Epidermal melanocyte (primary cell): ENCODE measurements around the gene MOBP.
"Not testable (repeated sequence)": the region's sequence is repeated elsewhere in the genome, so short reads cannot be mapped to it uniquely, and the experiment has no call there.

Source experiments
- DNase-seq: peaks from one replicate; pipeline ENCODE4 v3.0.0; 2011; ENCODE audit warnings: low spot score; ENCODE audit not compliant: insufficient read length

MOBP gene

DNA sequence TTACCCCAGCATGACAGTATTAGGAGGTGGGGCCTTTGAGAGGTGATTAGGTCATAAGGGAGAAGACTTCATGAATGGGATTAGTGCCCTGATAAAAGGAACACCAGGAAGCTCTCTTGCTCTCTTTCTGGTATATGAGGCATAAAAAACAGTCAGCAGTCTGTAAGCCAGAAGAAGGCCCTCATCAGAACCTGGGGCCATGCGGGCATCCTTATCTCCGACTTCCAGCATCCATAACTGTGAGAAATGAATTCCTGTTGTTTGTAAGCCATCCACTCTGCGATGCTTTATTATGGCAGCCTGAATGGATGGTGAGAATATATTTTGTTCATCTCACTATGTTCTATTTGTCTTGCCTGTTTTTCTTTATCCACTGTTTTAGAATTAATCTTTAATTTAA, 17.7 kb upstream of the MOBP start:
- DNase-seq = no peak

DNA sequence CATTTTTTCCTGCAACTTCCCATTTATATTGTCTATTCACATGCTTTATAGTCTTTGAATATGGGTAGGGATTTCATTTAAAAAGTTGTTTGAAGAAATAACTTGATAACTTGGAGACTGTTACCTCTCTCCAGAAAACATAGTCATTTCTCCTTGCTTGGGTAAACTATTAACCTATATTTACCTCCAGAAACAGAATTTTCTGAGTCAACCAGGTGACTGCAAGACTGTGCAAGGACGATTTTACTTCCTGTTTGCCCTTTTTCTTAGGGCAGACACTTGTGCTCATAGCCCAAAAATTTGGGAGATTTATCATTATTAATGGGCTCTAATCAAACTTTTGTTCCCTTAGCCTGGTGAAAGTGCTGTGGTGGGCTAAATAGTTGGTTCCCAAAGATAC, 14.3 kb upstream of the MOBP start:
- no peak for DNase-seq

DNA sequence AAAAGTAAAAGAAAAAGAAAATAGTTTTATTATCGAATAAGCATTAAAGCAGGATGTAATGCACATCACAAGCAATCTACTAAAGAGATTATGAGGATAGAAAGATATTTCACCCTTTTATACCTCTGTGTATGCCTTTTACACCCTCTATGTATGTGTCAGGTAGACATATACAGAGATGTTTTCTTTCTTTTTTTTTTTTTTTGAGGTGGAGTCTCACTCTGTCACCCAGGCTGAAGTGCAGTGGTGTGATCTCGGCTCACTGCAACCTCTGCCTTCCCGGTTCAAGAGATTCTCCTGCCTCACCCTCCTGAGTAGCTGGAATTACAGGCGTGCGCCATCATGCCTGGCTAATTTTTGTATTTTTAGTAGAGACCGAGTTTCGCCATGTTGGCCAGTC, 13.6 kb upstream of the MOBP start:
- DNase-seq = not testable (repeated sequence)

DNA sequence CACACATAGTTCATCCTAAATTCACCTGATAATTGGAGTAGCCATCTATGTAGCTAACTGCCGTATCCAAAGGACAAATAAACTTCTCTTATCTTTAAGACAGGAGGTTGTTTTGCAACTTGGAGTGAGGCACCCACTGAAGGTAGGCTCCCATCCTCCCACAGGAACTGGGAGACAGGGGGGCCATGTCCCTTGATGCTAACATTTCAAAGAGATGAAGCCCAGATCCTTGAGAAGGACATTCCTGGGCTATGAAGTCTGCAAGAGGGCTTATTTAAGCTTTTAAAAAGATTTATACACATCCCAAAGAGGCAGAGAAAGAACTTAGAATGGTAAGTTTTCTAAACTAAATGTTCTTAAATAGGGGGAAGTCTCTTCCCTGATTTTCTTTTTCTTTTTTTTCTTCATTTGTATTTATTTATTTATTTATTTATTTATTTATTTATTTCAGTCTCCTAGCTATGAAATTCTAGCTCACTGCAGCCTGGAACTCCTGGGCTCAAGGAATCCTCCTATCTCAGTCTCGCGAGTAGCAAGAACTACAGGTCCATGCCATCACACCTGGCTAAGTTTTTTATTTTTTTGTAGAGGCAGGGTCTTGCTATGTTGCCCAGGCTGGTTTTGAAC, 12.8 kb upstream of the MOBP start:
- no peak for DNase-seq

DNA sequence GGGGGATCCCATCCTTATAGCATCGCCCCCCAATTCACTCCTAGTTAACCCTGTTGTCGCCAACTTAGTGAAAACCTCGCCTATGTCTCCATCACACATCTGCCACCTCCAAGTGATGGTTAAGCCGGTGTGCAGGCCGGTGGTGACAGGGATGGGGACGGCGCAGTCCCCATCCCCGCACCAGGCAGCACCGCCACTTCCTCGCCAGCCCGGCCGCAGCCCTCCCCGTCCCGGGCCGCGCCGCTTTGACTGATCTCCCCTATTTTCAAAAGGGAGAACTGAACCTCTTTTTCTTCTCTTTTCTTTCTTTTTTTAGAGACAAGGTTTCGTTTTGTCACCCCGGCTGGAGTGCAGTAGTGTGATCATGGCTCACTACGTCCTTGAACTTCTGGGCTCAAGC, 11.3 kb upstream of the MOBP start:
- no peak for DNase-seq

DNA sequence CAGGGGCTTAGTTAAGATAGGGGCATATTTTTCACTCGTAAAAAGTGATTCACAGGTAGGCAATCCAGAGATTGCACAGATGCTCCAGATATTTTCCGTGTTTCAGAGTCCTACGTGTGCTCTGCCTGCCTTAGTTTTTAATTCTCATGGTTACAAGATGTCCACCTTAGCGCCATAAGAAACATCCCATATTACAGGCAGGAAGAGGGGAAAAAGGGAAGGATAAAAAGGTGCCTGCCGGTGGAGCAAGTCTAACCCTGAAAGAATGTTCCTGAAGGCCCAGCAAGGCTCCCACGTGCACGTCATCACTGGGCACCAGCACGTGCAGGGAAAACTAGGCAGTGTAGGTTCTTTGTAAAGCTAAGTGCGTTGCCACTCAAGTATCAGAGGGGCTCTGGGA, 10.1 kb upstream of the MOBP start:
- DNase-seq = no peak

DNA sequence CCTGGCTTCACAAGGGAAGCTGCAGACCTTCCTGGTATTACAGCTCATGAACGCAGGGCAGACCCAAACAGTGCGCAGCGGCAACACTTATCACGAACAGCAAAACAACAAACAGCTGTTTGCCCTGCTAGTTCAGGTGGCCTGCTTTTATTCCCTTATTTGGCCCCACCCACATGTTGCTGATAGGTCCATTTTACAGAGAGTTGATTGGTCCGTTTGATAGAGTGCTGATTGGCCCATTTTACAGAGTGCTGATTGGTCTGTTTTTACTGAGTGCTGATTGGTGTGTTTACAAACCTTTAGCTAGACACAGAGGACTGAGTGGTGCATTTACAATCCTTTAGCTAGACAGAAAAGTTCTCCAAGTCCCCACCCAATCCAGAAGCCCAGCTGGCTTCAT, 8.9 kb upstream of the MOBP start:
- DNase-seq = not testable (repeated sequence)

DNA sequence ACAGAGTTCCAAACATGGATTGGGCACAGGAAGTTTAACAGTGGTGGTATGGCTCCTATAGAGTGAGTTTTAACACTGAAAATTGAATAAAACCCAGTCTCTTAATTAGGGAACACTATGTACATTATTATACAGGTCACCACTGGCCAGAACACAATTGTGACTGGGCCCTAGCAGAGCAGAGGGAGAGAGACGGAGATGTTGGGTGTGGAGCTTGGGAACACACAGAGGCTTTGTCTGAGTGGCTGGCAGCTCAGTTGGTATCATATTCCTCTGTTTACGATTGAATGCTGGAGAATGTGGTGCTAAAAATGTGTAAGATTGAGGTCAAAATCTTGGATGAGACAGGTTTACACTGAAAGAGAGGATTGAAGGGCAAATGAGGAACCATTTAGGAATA, 6.8 kb upstream of the MOBP start:
- no peak for DNase-seq

DNA sequence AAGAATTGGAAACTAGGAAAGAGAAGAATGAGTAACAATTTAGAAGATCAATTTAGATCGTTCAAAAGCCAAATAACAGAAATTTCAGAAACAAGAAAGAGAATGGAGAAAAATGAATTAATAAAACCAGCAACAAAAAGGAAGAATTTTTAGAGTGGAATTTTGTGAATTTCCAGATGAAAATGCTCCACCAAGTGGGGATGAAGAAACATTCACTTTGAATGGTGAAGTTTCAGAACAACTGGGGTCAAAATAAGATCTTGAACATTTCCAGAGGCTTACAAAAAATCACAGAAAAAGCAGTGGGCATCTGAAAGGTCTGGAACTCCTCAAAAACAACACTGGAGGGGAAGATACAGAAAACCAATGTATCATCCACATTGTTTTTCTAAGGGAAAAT, 4.2 kb upstream of the MOBP start:
- no peak for DNase-seq

DNA sequence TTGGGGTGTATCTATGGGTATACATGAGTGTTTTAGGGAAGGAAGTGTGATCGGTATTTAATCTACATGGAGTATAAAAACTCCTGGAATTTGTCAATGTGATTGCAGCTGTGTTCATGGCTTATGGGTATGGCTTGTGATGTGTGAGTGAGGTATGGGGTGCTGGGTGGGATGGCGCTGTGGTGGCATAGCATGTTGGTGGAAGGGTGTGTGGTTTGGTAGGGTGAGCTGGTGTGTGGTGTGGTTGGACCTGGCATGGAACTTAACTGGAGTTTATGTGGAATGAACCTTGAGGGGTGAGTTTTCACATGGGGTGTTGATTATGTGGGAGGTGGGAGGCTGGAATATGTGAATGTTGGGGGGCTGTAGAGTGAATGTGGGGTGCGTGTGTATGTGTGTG, 492 bp upstream of the MOBP start:
- no peak for DNase-seq

DNA sequence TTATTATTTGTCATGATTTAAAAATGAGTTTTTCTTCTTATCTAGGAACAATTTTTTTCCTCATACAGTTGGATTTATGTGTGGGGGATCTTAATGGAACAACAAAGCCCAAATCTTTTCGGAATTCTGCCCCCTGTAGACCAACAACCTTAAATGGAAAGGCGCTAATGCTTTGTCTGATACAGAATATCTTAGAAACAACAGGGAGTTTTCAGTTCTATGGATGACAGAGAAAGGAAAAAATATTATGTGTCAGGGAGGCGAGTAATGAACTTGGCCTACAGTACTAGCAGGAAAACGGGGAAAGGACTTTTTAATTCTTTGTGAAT, 592 bp downstream of the MOBP start:
- no peak for DNase-seq

DNA sequence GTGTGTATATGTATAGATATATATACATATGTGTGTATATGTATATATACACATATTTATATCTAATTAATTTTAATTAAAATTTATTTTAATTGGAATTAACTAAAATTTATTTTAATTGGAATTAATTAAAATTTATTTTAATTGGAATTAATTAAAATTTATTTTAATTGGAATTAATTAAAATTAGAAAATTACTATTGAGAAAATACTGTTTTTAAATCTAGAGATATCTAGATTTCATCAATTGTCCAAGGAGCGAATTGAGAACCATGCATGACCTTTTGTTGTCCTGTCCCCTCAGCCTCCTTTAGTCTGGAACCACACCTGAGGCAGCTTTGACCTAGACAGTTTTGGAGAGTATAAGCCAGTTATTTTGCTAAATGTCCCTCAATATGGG, 1.8 kb downstream of the MOBP start:
- DNase-seq = no peak

DNA sequence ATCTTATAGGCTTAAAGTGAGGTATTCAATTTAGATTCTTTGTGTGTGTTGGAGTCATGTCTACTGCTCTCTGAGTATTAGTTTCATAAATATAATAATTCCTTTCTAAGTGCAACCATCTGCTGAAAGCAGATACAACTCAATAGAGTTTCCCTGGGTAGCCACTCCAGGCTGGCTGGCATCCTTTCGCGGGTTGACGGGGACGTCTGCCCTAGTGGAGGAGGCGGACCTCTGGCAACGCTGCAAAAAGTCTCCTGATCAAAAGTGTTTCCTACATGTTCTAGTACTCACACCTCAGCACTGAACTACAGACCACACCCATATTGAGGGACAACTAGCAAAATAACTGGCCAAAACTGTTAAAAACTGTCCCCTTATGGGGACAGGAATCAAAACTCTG, 2.5 kb downstream of the MOBP start:
- DNase-seq = no peak

DNA sequence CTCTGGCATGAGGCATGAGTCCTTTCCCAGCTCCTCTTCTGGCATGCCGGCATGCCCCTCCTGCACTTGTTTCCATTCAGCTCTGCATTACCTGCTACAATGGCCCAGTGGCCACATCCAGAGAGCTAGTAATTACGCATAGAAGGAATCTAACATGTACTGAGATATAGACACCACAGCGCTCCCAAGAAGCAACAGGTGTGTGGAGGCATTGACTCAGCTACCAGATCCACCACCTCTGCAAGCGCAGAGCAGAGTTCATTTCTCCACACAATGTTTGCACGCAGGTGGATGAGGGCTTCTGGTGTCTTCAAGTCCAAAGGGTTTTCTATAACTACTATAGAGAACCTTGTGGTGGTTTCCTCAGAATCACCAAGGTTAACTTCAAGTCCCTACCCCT, 4.2 kb downstream of the MOBP start:
- no peak for DNase-seq

DNA sequence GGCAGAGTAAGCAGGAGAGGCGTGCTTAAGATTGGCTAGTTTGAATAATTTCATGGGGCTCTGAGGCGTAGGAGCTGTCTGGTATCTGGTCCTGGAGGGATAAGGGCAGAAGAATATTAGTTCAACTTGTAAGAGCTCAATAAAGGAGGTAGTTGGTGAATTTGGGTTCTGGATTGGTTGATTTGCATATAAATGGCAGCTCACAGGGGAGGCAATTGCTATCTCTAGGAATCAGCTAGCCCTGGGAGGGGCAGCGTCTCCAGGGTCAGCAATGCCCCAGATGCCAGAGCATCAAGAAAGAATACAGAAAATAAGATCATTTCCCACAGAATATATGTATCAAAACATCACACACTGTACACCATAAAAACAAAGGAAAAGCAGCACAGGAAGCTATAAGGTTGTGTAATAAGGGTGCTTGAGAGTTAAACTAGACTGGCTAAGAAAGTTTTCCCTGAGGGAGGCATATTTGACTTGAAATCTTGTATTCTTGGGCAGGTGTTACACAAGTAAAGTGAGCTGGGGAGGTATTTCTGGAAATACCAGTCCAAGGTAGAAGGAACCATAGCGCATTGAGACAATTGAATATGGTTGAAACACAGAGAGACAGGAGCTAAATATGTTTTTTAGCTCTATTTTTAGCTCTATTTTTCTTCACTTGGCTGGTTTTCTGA, 6.1 kb downstream of the MOBP start:
- DNase-seq = no peak

DNA sequence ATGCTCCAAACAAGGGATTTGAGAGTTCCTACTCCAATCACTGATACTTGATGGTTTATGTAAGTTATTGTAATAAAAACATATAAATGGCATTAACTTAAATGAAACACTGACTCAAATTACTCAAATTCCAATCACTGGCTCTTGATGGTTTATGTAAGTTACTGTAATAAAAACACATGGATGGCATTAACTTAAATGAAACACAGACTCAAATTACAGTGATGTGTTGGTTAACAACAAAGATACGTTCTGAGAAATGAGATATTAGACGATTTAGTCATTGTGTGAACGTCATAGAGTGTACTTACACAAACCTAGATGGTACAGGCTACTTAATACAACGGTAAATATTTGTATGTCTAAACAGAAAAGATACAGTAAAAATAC, 6.6 kb downstream of the MOBP start:
- no peak for DNase-seq

DNA sequence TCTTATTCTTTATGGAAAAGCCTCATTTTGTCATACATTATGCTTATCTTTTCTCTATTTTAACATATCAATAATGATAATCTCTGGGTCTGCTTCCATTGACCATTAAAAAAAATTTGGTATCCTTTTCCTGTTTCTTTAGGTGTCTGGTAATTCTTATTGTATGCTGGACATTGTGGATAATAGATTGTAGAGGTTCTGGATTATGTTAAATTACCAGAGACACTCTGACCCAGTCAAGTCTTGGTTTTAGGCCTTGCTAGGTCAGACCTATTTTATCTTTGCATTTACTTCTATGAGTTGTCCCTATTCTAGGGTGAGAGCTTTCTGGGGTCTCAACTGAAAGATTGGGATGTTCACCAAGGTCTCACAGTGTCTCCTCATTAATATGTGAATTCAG, 9.3 kb downstream of the MOBP start:
- DNase-seq = no peak

DNA sequence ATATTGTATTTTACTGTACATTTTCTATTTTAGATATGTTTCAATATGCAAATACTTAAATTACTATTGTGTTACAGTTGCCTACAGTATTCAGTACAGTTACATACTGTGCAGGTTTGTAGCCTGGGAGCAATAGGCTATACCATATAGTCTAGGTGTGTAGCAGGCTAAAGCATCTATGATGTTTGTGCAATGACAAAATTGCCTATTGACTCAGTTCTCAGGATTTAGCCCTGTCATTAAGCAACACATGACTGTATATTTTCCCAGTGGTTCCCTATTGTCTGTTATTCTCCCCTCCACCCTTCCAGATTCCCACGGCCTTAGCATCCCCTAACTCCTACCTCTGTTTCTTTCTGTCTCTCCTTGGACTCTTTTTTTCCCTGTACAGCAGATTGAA, 10.7 kb downstream of the MOBP start:
- DNase-seq = no peak

DNA sequence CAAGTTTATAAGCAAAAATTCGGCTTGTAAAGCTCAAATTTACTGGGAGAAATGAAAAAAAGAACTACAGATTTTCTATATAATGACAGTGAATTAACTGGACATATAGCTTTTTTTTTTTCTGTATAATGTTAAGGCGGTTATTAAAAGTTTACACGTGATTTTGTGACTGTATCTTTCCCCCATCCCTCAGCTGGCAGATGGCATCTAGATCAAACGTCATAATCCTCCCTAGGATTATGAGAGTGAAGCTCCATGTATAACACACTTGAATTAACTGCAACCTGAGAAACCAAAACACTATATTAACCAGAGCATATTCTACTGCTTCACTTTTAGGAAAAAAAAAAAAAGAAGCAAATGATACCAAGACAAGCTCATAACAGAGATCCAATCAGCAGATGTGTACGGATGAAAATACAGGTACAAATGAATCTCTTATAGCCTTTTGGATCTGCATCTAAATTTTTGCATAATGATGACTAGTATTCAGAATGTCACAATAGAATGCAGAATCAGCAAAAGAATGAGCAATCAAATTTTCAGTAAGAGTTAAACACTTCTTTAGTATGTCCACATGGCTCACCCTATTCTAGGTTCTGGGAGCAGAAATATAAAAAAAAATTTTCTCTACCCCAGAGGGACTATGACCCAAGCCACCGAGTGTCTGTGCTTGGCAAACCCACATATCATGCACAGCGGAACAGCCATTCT, 12.4 kb downstream of the MOBP start:
- DNase-seq = no peak

DNA sequence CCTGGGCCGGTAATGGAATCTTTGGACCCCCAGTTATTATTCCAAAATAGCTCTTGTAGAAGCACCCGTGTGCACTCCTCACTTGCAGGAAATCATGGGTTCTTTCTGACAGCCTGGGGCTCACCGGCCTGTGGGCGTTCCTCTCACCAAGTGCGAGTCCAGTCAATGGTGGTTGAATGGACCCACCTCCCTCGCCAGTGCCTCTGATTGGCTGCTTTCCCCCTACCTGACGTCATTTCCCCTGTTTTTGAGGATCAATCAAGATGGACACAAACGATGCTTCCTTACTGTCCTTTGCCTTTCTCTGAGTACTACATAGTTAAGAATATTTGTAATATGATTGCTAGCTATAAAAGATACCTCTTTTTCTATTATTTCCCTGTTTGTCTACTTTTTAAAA, 18.1 kb downstream of the MOBP start:
- no peak for DNase-seq

DNA sequence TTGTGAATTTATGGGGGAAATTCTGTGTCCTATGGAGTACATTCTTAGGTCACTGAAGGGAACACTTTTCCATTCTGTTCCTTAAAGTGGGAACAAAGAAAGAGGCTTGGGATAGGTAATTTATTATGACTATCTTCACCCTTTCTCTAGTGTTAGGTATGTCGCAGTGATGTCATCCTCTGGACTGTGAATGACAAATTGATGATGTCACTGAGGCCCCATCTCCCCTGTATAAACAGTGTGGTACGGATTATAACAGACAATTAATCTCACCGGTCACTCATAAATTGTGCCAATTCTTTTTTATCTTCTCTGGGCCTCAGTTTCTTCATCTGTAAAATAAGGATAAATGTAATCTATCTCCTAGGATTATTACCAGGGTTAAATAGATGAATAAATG, 23.5 kb downstream of the MOBP start:
- DNase-seq = no peak

DNA sequence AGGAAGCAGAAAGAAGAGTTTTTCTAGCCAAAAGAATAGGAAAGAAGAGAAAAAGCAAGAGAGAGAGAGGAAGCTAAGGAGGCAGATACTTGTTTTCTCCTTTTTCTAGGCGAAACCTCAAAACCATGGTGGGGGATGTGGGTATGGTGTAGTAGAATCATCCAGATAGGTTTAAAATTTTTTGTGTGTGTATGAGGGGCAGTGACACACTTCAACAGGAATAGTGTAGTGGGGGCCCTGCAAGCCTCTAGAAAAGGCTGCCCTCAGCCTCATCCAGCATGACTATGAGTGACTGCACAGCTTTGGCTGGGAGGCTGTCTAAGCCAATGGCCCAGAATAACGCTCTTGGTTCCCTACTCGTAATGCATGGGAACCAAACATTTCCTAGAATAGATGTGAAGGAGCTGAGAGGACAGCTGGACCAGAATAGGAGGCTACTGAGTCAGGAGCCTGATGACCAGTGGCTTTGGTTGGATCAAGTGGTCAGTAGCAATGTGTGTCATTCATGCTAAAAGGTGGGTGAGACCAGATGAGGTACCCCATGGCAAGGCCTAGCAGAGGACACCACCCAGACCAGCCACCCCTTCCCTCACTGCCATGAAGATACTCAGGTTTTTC, 24.4 kb downstream of the MOBP start:
- no peak for DNase-seq

DNA sequence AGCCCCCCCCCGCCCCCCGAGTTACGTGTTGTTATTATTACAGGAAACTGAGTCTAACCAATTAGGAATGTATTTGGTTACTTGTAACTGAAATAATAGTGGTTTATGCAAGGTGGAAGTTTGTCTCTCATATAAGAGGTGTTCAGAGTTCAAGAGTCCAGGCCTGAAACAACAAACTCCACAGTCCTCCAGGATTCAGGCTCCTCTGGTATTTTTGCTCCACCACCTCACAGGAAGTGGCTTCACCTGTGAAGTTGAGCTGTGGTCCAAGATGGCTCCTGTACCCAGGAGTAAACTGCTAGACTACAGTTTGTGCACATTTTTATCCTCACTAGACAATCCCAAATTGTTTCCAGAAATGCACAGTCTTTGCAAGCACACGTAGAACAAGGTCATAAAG, 27.3 kb downstream of the MOBP start:
- no peak for DNase-seq
